Measurements from ENCODE around the gene APBB1IP.

DNA sequence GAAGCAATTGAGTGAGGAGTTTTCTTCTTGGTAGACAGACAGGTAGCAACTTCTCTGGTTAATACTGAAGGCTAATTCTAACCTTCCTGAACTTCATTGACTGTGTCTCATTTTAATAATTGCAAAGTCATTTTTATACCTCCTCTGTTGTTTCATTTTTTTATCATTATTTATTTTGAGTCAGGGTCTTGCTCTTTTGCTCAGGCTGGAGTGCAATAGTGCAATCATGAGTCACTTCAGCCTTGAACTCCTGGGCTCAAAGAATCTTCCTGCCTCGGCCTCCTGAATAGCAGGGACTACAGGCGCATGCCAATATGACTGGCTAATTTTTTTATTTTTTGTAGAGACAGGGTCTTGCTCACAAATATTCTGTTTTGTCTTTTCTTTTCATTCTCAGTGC, 45.4 kb downstream of the APBB1IP start:
- TF ChIP-seq POLR2A (IDR thresholded peaks at IDR 0.05): no peak
- TF ChIP-seq CTCF (IDR thresholded peaks at IDR 0.05): no peak
- no peak for TF ChIP-seq POLR2AphosphoS5 (IDR thresholded peaks at IDR 0.05)

Data from stomach (tissue), 4 donors.